SK-N-SH (cell line): ENCODE results near the gene LDHA. TPM values are rescaled to one million over a fixed set of nuclear protein-coding genes. Genes with fewer than 3 reads are reported as not detected.
A peak's percentile ranks its signal among the peaks of the same experiment; 100 is the strongest.

Source experiments
- CTCF ChIA-PET: fragments of 300-600, 350-600 bp; formaldehyde crosslinking; extraction: SDS; loops from one replicate; lab custom pipeline; 2021; lab: Yijun Ruan, JAX
- POLR2A ChIA-PET: fragments of 350-600 bp; sonication (Branson Sonifier 250); formaldehyde crosslinking; extraction: SDS; loops from one replicate; lab custom pipeline; 2020; ENCODE audit warnings: antibody characterized with exemption, inconsistent platforms; lab: Yijun Ruan, JAX
- DNase-seq: peaks from one replicate; pipeline ENCODE4 v3.0.0; 2012
- H2AFZ ChIP-seq: fragments of 200-600 bp; sonication (generic); 2 replicates; pipeline ENCODE4 v1.8.1; 2016; ENCODE audit warnings: antibody characterized with exemption, mild to moderate bottlenecking, low read depth
- H3F3A ChIP-seq: fragments of 200-600 bp; sonication (generic); replicated peaks from 2 replicates; pipeline ENCODE3; 2016; ENCODE audit warnings: antibody characterized with exemption, mild to moderate bottlenecking; ENCODE audit not compliant: insufficient read depth
- H3K27ac ChIP-seq, 2 experiments: fragments of 200-500 bp in 1 of 2; fragments of 200-600 bp in 1 of 2; sonication (Bioruptor generic) in 1 of 2; sonication (generic), shearing (Covaris generic) in 1 of 2; 2 replicates each; pipeline versions ENCODE4 v1.5.1 to v1.6.1; 2014 to 2016; ENCODE audit warnings: low read depth in 2 of 2, inconsistent platforms in 1 of 2, low read length in 1 of 2, mild to moderate bottlenecking in 1 of 2, mixed read lengths in 1 of 2
- H3K27me3 ChIP-seq: fragments of 200-600 bp; sonication (generic), shearing (Covaris generic); 2 replicates; pipeline ENCODE4 v1.6.1; 2016; ENCODE audit warnings: mixed run types; ENCODE audit not compliant: insufficient read depth
- H3K36me3 ChIP-seq, 2 experiments: fragments of 200-500 bp in 1 of 2; fragments of 200-600 bp in 1 of 2; sonication (Bioruptor generic) in 1 of 2; sonication (generic) in 1 of 2; replicated peaks in 1 of 2; 2 replicates each; pipeline versions ENCODE3 to v1.5.1; 2014 to 2016; ENCODE audit warnings: low read length in 1 of 2, mild to moderate bottlenecking in 1 of 2; ENCODE audit not compliant: insufficient read depth in 2 of 2, control insufficient read depth in 1 of 2
- H3K4me1 ChIP-seq, 2 experiments: fragments of 200-500 bp in 1 of 2; fragments of 200-600 bp in 1 of 2; sonication (Bioruptor generic) in 1 of 2; sonication (generic), shearing (Covaris generic) in 1 of 2; 2 replicates each; pipeline versions ENCODE4 v1.5.1 to v1.6.1; 2014 to 2016; ENCODE audit warnings: low read depth in 1 of 2, low read length in 1 of 2, mixed run types in 1 of 2; ENCODE audit not compliant: insufficient read depth in 2 of 2, control insufficient read depth in 1 of 2
- H3K4me2 ChIP-seq: fragments of 200-600 bp; sonication (generic), shearing (Covaris generic); 2 replicates; pipeline ENCODE4 v1.6.1; 2017; ENCODE audit warnings: mixed run types
- H3K4me3 ChIP-seq, 2 experiments: fragments of 200-500 bp in 1 of 2; fragments of 200-600 bp in 1 of 2; sonication (Bioruptor generic) in 1 of 2; sonication (generic), shearing (Covaris generic) in 1 of 2; 2 replicates each; pipeline versions ENCODE4 v1.5.1 to v1.8.1; 2014 to 2016; ENCODE audit warnings: low read depth in 2 of 2, inconsistent platforms in 1 of 2, low read length in 1 of 2, mild to moderate bottlenecking in 1 of 2, mixed read lengths in 1 of 2, moderate library complexity in 1 of 2
- H3K79me2 ChIP-seq: fragments of 200-600 bp; sonication (generic); 2 replicates; pipeline ENCODE4 v1.8.1; 2017; ENCODE audit warnings: mild to moderate bottlenecking; ENCODE audit not compliant: insufficient read depth
- H3K9ac ChIP-seq: fragments of 200-600 bp; sonication (generic); 2 replicates; pipeline ENCODE4 v1.6.1; 2017; ENCODE audit warnings: mixed run types
- H3K9me2 ChIP-seq: fragments of 200-600 bp; sonication (generic); 2 replicates; pipeline ENCODE4 v1.6.1; 2017; ENCODE audit warnings: mixed run types
- H3K9me3 ChIP-seq: fragments of 200-600 bp; sonication (generic); 2 replicates; pipeline ENCODE4 v1.6.1; 2017; ENCODE audit warnings: mixed run types, mild to moderate bottlenecking, moderate library complexity
- H4K20me1 ChIP-seq: fragments of 200-600 bp; sonication (generic); 2 replicates; pipeline ENCODE4 v1.6.1; 2017; ENCODE audit warnings: mild to moderate bottlenecking, mixed run types; ENCODE audit not compliant: insufficient read depth
- CHD2 ChIP-seq: fragments of 150-350 bp; IDR thresholded peaks from 2 replicates; pipeline ENCODE4 v1.6.1; 2018; ENCODE audit warnings: low read length; ENCODE audit not compliant: partially characterized antibody
- FOSL2 ChIP-seq: IDR thresholded peaks from 2 replicates; pipeline ENCODE4 v1.4.0; 2012; ENCODE audit warnings: low read depth, mild to moderate bottlenecking, moderate library complexity, borderline replicate concordance
- MEF2A ChIP-seq: IDR thresholded peaks from 2 replicates; pipeline ENCODE4 v1.4.0; 2012; ENCODE audit warnings: low read depth, borderline replicate concordance
- MXI1 ChIP-seq: IDR thresholded peaks from 2 replicates; pipeline ENCODE4 v1.6.1; 2012; ENCODE audit warnings: mild to moderate bottlenecking, low read depth, low read length, improper control_type of control experiment
- RCOR1 ChIP-seq: fragments of 150-350 bp; IDR thresholded peaks from 2 replicates; pipeline ENCODE4 v1.6.1; 2017; ENCODE audit warnings: antibody characterized with exemption, low read length
- TCF12 ChIP-seq: IDR thresholded peaks from 2 replicates; pipeline ENCODE4 v1.4.0; 2012
- USF1 ChIP-seq: IDR thresholded peaks from 2 replicates; pipeline ENCODE4 v1.4.0; 2012; ENCODE audit warnings: low read depth, borderline replicate concordance
- YY1 ChIP-seq: IDR thresholded peaks from 2 replicates; pipeline ENCODE4 v1.4.0; 2012; ENCODE audit warnings: low read depth, mild to moderate bottlenecking
- WGBS: methylation state at CpG from one replicate; pipeline ENCODE4 v1.1.6; 2017; ENCODE audit warnings: low lambda C conversion rate; 5-methylcytosine and 5-hydroxymethylcytosine counted together
- polyA plus RNA-seq, 3 experiments: library from polyadenylated mRNA; depleted of rRNA; stranded (reverse); fragments of >200 nt; gene quantifications; 2 replicates each; pipeline ENCODE4 v1.2.3, GENCODE V29; 2012
- TF ChIP-seq, protein P1 (sequence below): fragments of 150-350 bp; IDR thresholded peaks from 2 replicates; pipeline ENCODE4 v1.6.1; 2016; ENCODE audit warnings: mild to moderate bottlenecking, low read depth, low read length
- TF ChIP-seq, protein P2 (sequence below): IDR thresholded peaks from 2 replicates; pipeline ENCODE4 v1.4.0; 2012; ENCODE audit warnings: low read depth, borderline replicate concordance
- TF ChIP-seq, protein P3 (sequence below): IDR thresholded peaks from 2 replicates; pipeline ENCODE4 v1.4.0; 2012; ENCODE audit warnings: low read depth
- TF ChIP-seq, protein P4 (sequence below): fragments of 150-350 bp; IDR thresholded peaks from 2 replicates; pipeline ENCODE4 v1.6.1; 2017; ENCODE audit warnings: antibody characterized with exemption, low read length, low read depth, borderline replicate concordance

LDHA gene
- polyA plus RNA-seq, 1 of the 3 experiments (the other 2 are of a cell fraction): 524 TPM

- TF ChIP-seq MEF2A (no peak), USF1 (no peak), FOSL2 (no peak)
- TF ChIP-seq, protein P1, sequence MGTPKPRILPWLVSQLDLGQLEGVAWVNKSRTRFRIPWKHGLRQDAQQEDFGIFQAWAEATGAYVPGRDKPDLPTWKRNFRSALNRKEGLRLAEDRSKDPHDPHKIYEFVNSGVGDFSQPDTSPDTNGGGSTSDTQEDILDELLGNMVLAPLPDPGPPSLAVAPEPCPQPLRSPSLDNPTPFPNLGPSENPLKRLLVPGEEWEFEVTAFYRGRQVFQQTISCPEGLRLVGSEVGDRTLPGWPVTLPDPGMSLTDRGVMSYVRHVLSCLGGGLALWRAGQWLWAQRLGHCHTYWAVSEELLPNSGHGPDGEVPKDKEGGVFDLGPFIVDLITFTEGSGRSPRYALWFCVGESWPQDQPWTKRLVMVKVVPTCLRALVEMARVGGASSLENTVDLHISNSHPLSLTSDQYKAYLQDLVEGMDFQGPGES: no peak
- TF ChIP-seq, protein P2, sequence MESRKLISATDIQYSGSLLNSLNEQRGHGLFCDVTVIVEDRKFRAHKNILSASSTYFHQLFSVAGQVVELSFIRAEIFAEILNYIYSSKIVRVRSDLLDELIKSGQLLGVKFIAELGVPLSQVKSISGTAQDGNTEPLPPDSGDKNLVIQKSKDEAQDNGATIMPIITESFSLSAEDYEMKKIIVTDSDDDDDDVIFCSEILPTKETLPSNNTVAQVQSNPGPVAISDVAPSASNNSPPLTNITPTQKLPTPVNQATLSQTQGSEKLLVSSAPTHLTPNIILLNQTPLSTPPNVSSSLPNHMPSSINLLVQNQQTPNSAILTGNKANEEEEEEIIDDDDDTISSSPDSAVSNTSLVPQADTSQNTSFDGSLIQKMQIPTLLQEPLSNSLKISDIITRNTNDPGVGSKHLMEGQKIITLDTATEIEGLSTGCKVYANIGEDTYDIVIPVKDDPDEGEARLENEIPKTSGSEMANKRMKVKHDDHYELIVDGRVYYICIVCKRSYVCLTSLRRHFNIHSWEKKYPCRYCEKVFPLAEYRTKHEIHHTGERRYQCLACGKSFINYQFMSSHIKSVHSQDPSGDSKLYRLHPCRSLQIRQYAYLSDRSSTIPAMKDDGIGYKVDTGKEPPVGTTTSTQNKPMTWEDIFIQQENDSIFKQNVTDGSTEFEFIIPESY: no peak
- TF ChIP-seq, protein P3, sequence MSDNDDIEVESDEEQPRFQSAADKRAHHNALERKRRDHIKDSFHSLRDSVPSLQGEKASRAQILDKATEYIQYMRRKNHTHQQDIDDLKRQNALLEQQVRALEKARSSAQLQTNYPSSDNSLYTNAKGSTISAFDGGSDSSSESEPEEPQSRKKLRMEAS: no peak
- TF ChIP-seq, protein P4, sequence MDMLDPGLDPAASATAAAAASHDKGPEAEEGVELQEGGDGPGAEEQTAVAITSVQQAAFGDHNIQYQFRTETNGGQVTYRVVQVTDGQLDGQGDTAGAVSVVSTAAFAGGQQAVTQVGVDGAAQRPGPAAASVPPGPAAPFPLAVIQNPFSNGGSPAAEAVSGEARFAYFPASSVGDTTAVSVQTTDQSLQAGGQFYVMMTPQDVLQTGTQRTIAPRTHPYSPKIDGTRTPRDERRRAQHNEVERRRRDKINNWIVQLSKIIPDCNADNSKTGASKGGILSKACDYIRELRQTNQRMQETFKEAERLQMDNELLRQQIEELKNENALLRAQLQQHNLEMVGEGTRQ: no peak
These were observed 29.8 kb upstream of the LDHA start (continued) for GRCh38 chr11:18364495-18365073.

DNA sequence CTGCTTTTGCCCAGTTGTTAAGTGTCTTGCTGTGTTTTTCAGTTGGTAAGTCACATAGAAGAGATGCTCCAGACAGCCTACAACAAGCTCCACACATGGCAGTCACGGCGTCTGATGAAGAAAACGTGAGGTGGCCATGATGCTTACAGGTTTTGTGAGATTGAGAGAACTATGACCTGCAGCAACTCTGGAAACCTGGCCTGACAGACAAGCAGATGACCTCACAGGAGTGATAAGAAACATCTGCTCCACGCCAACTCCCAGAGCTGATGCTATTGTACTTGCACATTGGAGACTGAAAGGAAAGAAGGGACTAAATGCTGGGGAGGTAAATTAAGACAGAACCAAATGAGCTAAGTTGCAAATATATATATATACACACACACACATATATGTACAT, 28.6 kb upstream of the LDHA start:
- TF ChIP-seq TCF12 (no peak; the same call in 1 of the 2 replicates), YY1 (no peak), CHD2 (peak; percentile 29), MXI1 (peak; percentile 14; the same call in 1 of the 2 replicates), RCOR1 (no peak)
- TF ChIP-seq, protein P4: no peak
- TF ChIP-seq, protein P2: no peak

More for the DNA sequence above, 28.6 kb upstream of the LDHA start:
- Histone ChIP-seq H3F3A (peaks cover 20% of the 10 kb centered on the region), H4K20me1 (no peaks in the 10 kb centered on the region), H3K9me2 (no peaks in the 10 kb centered on the region), H3K9ac (no peak overlapping the region), H3K4me2 (no peak overlapping the region), H3K27ac (peak overlapping the region in 1 of 2 experiments; percentile 79; a peak in 2 of 4 replicates), H3K27me3 (no peaks in the 10 kb centered on the region), H3K36me3 (peaks cover 48 to 50% of the 10 kb centered on the region in 2 experiments), H2AFZ (no peak overlapping the region), H3K79me2 (no peaks in the 10 kb centered on the region), H3K4me3 (no peak overlapping the region), H3K9me3 (no peaks in the 10 kb centered on the region), H3K4me1 (peaks cover 5 to 7% of the 10 kb centered on the region in 2 experiments; a peak in 3 of 4 replicates)
- peak; percentile 31 for DNase-seq
- ChIA-PET POLR2A (interaction anchor here (1.0 to 3.3 kb wide), 2 partner anchors 19 to 29 kb away, joined by 4 to 28 read pairs; partner anchors contain the start of gene LDHA), CTCF (interaction anchor here (1.0 to 1.1 kb wide), 2 partner anchors 9 to 13 kb away, joined by 3 read pairs; no protein-coding TSS in a partner anchor)
- 86% methylated on average over 4 of the region's 4 CpGs for WGBS
